ENCODE measurements around the gene PARD3B.

The PARD3B gene

DNA sequence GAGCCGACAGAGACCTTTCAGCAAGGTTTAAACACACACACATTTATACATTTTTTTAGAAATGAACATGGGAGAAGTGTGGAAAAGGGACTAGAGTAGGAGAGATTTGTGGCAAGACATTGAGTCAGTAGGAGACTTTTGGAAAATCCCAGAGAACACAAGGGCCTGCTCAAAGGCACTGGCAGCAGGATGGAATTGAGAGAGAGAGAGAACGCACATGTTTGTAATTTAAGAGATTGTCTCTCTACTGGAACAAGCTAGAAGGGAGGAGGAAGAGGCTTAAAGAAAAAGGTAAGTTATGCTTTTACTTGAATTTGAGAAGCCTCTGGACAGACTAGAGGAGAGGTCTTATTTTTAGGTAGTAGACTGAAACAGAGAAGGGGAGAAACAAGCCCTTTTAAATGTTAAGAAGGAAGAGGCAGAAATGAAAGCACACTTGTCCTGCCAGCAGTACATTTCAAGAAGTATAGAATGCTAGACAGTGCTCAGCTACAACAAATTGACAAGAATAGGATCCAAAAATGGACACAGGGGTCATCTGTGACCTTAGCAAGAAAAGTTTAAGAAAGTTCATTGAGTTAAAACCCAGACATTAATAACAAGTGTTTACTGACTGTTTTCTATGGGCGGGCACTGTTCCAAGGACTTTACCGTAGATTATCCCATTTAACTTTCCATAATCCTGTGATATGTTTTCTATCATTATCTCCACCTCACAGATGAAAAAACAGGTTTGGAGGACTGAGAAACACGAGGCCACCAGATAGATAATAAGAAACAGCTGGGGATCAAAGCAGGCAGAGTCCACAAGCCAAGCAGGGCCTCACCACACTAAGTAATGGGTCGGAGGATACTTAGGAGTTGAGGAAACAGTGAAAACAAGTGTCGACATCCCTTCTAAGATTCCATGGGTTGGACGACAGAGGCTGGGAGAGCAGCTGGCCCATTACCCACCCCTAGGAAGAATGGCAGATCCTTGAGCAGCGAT, 830.5 kb downstream of the PARD3B start:
- no peak overlapping the region for H3K4me3 ChIP-seq (ENCODE audit: low read depth, low read length)
- TF ChIP-seq, protein P1, sequence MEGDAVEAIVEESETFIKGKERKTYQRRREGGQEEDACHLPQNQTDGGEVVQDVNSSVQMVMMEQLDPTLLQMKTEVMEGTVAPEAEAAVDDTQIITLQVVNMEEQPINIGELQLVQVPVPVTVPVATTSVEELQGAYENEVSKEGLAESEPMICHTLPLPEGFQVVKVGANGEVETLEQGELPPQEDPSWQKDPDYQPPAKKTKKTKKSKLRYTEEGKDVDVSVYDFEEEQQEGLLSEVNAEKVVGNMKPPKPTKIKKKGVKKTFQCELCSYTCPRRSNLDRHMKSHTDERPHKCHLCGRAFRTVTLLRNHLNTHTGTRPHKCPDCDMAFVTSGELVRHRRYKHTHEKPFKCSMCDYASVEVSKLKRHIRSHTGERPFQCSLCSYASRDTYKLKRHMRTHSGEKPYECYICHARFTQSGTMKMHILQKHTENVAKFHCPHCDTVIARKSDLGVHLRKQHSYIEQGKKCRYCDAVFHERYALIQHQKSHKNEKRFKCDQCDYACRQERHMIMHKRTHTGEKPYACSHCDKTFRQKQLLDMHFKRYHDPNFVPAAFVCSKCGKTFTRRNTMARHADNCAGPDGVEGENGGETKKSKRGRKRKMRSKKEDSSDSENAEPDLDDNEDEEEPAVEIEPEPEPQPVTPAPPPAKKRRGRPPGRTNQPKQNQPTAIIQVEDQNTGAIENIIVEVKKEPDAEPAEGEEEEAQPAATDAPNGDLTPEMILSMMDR (IDR thresholded peaks at IDR 0.05; ENCODE audit: insufficient read depth, low read depth, low read length, missing control alignments) = no peak
- no peak for DNase-seq (ENCODE audit: low read depth)

DNA sequence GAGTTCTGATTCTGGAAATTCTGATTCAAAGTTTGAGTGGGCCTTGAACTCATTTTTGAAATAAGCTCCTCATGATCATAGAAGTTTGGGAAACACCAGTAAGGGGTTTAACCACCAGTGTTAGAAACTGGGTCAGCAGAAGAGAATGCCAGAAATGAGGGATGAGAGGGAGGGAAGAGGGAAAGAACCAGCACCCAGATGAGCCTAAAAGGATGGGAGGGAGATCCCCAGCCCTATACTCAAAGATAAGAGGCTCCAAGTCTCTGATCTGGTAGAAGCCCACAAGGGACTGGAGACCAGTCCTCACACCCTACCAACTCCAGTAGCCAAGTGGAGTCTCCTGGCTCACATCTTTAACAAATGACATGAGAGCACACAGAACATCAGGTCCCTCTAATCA, 832.0 kb downstream of the PARD3B start:
- no peak overlapping the region for H3K4me3 ChIP-seq (ENCODE audit: low read depth, low read length)
- no peak for DNase-seq (ENCODE audit: low read depth)
- TF ChIP-seq, protein P1 (IDR thresholded peaks at IDR 0.05; ENCODE audit: insufficient read depth, low read depth, low read length, missing control alignments) = no peak

DNA sequence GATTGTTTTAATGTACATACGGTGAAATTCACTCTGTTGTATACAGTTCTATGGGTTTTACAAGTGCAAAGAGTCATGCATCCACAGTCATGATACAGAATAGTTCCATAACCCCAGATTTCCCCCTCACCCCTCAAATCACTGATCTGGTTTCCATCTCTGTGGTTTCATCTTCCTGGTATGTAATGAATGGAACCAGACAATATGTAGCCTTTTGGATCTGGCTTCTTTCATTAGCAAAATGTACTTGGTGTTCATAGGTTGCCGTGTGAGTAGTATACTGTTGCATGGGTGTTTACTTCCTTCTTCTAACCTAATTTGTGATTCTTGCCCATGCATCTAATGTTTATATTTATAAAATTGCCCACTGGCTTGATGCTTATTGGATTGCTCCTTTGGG, 838.3 kb downstream of the PARD3B start:
- DNase-seq (ENCODE audit: low read depth) = no peak
- TF ChIP-seq, protein P1 (IDR thresholded peaks at IDR 0.05; ENCODE audit: insufficient read depth, low read depth, low read length, missing control alignments) = no peak

DNA sequence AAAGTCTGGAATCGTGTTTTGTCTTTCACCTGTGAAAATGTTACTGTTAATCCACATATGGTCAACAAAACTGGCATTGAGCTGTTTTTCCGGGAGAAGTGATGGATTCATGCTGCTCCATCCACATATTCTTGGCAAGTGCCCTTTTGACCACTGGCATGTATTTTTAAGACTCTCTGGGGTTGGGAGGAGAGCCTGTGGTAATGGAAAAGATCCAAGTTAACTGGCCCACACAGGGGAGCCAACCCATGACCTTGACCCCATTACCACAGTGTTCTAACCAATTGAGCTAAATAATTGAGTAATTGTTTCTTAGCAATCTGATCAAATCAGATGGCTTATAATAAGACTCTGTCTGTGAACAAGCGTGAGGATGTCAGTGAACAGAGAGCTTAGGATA, 840.8 kb downstream of the PARD3B start:
- TF ChIP-seq, protein P1 (IDR thresholded peaks at IDR 0.05; ENCODE audit: insufficient read depth, low read depth, low read length, missing control alignments) = no peak
- no peak for DNase-seq (ENCODE audit: low read depth)
- no peak overlapping the region for H3K4me3 ChIP-seq (ENCODE audit: low read depth, low read length)

More for the DNA sequence above, 838.3 kb downstream of the PARD3B start:
- H3K4me3 ChIP-seq (ENCODE audit: low read depth, low read length) = no peak overlapping the region

DNA sequence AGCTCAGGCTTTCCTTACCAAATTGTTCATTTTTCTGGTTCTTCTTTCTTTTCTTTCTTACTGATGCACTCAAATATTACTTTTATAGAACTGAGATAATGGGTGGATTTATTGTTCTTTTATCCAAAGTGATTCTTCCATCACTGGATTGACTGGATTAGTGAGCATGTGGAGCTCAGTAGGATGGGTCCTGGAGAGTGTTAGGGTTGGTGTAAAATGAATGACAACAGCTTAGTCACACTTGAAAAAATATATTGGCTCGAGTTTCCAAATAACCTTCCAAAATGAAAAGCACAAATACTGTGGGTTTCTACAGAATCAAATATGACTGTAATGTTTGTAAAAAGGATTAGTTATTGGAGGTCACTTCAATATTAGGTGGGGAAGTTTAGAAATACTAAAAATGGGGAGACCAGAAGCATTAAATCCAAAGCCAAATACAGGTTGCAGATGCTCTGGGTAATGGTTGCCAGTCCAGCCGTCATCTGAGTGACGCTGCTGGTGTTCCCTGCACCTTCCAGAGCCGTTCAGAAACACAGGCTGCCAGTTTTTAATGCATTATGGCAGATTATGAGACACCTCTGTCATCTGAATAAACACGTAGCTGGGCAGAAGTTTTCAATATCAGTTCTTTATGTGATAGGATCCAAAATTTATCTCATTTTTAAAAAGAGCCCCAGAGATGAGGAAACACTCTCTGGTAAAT, 842.2 kb downstream of the PARD3B start:
- no peak for DNase-seq (ENCODE audit: low read depth)
- TF ChIP-seq, protein P1 (IDR thresholded peaks at IDR 0.05; ENCODE audit: insufficient read depth, low read depth, low read length, missing control alignments) = no peak
- H3K4me3 ChIP-seq (ENCODE audit: low read depth, low read length) = no peak overlapping the region

DNA sequence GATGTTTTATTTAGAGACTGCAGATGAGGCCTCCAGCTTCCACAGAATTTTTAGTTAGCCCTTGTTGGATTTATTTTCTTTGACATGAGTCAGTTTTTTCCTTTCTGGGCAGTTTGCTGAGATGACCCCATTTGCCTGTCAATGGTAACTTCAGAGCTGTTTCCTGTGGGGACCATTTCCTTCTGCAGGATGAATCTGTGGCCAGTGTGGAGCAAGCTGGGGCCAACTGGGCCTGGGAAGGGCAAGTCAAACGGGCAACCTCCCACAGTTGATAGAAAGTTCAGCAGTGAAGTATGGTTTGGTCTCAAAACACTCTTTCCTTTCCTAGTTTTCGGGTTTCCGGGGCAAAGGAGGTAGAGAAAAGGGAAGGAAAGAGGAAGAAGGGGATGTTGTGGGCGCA, 845.6 kb downstream of the PARD3B start:
- no peak for DNase-seq (ENCODE audit: low read depth)
- TF ChIP-seq, protein P1 (IDR thresholded peaks at IDR 0.05; ENCODE audit: insufficient read depth, low read depth, low read length, missing control alignments) = no peak
- H3K4me3 ChIP-seq (ENCODE audit: low read depth, low read length) = no peak overlapping the region

All from GM12865 (cell line).